ENCODE measurements around the gene SYCE3. TPM values are rescaled to one million over a fixed set of nuclear protein-coding genes. Genes with fewer than 3 reads are reported as not detected.
A peak's percentile ranks its signal among the peaks of the same experiment; 100 is the strongest.

Gene SYCE3
- total RNA-seq, 1 donor from 2014 or later = not detected

- no peak for DNase-seq (ENCODE audit: low read depth)
Measured at GRCh38 chr22:50531546-50531961, 31.2 kb downstream of the SYCE3 start.

GRCh38 chr22:50530877-50531545 is 31.7 kb downstream of the SYCE3 start:
- peak; percentile 72 for DNase-seq (ENCODE audit: low read depth)

GRCh38 chr22:50530580-50530876 is 32.2 kb downstream of the SYCE3 start:
- DNase-seq (ENCODE audit: low read depth) = no peak

- DNase-seq (ENCODE audit: low read depth) = peak; percentile 58
Measured at GRCh38 chr22:50529897-50530579, 32.7 kb downstream of the SYCE3 start, which contains the start of gene TYMP. Gene TYMP (minus strand): TSS chr22:50530012. CDS start chr22:50529709, 303 bp downstream.

GRCh38 chr22:50529416-50529896 is 33.3 kb downstream of the SYCE3 start:
- no peak for DNase-seq (ENCODE audit: low read depth)

- DNase-seq (ENCODE audit: low read depth) = no peak
Measured at GRCh38 chr22:50528682-50529415, 33.9 kb downstream of the SYCE3 start.

GRCh38 chr22:50527921-50528681 is 34.6 kb downstream of the SYCE3 start:
- DNase-seq (ENCODE audit: low read depth) = no peak

- peak; percentile 47 for DNase-seq (ENCODE audit: low read depth)
Measured at GRCh38 chr22:50526834-50527801, 35.6 kb downstream of the SYCE3 start.

- no peak for DNase-seq (ENCODE audit: low read depth)
Measured at GRCh38 chr22:50526108-50526833, 36.4 kb downstream of the SYCE3 start.

GRCh38 chr22:50525858-50526107 is 36.9 kb downstream of the SYCE3 start:
- no peak for DNase-seq (ENCODE audit: low read depth)

- peak; percentile 85 for DNase-seq (ENCODE audit: low read depth)
Measured at GRCh38 chr22:50525104-50525857, 37.4 kb downstream of the SYCE3 start, which contains the start of gene SCO2. Gene SCO2 (minus strand): TSS chr22:50525598. CDS start chr22:50524411, 1,187 bp downstream.

GRCh38 chr22:50524676-50525103 is 38.0 kb downstream of the SYCE3 start:
- DNase-seq (ENCODE audit: low read depth) = no peak

- DNase-seq (ENCODE audit: low read depth) = no peak
Measured at GRCh38 chr22:50523806-50524675, 38.7 kb downstream of the SYCE3 start.

- no peak for DNase-seq (ENCODE audit: low read depth)
Measured at GRCh38 chr22:50523458-50523805, 39.3 kb downstream of the SYCE3 start.

- DNase-seq (ENCODE audit: low read depth) = no peak
Measured at GRCh38 chr22:50522806-50523438, 39.8 kb downstream of the SYCE3 start.

- no peak for DNase-seq (ENCODE audit: low read depth)
Measured at GRCh38 chr22:50522208-50522805, 40.4 kb downstream of the SYCE3 start.

GRCh38 chr22:50521710-50522109 is 41.0 kb downstream of the SYCE3 start:
- DNase-seq (ENCODE audit: low read depth) = no peak

Data from renal cortical epithelial cell (primary cell).